GM20431 (cell line): Measurements from ENCODE around the gene SLAMF7.

Experiments
- in situ Hi-C: fragments of 300-500 bp; cut with MseI, MboI; formaldehyde crosslinking; loops from one replicate; pipeline ENCODE4 v1.15.0; 2020; ENCODE audit warnings: low sequenced_read_pairs; ENCODE audit not compliant: unreplicated experiment

The SLAMF7 gene

DNA sequence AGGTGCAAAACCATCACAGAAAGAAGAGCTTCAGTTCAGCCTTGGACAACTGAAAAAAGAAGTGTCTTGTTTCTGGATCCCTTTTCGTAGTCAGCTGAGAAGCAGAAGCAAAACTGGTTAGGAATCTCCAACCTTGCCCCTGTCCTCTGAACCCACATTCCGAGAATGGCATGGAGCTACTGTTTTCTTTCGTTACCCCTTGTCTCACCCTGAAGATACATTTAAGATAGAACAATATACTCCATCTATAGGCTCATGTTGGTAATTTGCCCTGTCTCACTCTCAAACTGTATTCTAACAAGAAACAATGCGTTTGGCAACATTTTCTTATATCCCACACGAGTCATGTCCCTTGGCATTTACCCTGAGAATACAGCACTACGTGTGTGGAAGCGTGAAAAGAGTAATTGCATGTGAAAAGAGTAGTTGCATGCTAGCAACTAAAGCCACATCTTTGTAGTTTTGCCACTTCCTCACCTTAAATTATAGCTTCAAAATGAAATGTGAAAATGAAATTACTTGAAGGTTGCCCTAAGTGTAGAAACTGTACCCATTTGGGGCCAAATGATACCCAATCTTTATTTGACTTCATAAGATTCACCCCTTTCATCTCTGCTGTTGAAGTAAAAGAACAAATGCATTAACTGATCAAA is 5.3 kb downstream of the SLAMF7 start:
- in situ Hi-C loops: no loop called here

DNA sequence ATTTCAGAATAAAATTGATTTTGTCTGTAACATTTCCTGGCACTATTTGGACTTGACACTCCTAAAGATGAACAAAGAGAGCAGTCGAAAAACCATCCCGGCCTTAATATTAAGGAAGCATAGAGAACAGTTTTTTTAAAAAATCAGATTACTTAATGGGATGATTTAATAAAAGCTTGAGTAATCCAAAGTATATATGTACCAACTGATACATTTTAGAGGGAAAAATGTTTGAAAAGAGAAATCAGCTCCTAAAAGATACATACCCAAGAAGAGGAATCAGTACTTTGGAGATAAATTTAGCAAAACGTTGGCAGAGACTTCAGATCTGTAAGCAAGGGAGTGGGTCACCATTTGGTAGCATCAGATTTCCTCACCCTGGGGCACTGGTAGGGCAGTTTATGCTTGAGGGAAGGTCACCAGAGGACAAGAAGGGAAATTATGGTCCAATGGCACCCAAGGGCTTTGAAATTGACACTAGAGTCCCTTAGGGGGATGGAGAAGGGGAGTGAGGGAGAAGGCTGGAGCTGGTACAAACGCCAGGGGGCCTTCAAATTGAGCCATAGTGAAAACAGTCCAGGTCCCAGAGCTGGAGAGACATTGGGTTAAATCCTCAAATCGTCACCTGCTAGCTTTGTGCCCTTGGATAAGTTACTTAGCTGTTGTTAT is 5.9 kb downstream of the SLAMF7 start:
- in situ Hi-C loops: no loop called here

DNA sequence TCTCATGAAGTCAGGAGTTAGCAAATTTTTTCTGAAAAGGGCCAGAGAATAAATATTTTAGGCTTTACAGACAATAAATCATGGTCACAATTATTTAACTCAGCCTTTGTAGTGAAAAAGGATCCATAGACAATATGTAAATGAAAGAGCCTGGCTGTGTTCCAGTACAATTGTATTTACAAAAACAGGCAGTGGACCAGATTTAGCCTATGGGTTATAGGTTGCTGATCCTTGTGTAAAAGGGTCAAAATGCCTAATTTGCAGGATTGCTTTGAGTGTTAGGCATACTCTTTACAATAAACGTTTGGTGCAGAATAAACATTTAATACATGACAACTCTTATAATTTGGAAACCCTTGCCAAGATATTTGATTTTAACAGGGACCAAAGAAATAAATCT is 6.5 kb downstream of the SLAMF7 start:
- in situ Hi-C loops: no loop called here

DNA sequence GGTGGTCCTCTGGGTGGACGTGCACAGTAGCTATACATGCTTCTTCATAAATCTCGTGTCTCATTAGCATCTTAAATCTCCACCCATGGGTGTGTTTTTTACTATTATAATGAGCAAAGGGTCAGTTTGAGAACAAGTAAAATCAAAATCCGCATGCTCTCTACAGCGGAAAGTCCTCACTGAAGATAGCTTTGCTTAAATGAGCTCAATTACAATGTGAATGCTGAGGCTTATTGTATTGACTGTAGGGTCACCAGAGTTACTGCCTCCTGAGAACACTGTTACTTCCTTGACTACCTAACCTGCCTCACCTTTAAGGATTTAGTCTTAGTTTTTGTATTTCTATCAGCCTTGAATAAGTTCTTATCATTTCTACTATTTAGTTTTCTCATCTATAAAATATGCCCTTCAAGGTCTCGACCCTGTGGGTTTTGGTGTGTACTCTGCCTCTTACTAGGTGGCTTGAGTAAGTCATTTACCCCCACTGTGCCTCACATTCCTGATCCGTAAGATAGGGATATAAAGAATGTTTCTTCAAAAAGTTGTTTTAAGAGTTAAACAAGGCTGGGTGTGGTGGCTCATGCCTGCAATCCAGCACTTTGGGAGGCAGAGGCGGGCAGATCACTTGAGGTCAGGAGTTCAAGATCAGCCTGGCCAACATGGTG is 7.9 kb downstream of the SLAMF7 start:
- in situ Hi-C loops: no loop called here

DNA sequence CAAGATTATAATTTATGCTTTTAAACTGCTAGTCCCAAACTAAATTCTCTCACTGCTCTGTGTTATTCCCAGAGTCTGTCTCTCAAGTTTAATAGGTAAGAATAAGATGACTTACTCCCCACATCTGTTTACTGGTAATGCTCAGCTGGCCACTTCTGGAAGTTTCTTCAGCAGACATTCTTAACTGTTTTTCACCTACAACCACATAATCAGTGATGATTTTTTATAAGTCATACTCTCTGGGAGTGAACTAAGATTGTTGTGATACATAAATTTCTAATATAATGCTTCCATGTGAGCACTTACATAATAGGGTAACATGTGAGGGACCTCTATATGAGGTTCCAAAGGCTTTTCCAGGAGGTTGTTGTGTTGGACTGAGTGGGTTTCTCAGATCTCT is 8.7 kb downstream of the SLAMF7 start:
- in situ Hi-C loops: no loop called here

DNA sequence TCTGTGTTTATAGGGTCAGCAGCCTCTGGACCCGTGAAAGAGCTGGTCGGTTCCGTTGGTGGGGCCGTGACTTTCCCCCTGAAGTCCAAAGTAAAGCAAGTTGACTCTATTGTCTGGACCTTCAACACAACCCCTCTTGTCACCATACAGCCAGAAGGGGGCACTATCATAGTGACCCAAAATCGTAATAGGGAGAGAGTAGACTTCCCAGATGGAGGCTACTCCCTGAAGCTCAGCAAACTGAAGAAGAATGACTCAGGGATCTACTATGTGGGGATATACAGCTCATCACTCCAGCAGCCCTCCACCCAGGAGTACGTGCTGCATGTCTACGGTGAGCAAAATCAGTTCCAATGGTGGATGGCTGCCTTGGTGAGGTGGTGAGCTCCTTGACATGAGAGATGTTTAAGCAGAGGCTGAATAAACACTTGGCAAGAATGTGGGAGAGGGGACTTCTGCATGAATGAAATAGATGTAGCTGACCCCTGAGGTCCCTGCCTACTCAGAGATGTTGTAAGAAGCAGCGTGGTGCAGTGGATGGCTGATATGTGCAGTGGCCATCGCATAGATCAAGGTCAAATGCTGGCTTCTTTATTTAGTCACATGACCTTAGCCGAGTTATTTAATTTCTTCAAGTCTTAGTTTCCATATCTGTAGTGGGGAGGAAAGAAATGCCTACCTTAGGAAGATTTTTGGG is 9.3 kb downstream of the SLAMF7 start:
- in situ Hi-C loops: no loop called here

DNA sequence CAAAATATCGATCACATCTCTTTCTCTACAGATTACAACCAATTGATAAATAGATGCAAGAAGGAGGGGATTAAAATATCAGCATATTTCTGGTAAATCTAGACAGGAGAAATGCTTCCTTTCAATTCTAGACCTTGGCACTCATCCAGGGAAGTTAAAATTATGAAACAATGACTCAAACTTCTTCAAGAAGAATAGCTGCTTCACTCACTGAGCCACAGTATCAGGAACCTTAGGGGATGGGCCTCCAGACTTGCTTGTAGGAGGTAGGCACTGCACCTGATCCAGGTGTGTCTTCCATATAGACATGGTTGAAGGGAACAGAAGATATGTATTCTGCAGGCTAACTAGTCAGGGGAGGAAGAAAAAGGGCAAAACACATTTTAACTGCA is 9.8 kb downstream of the SLAMF7 start:
- in situ Hi-C loops: no loop called here

DNA sequence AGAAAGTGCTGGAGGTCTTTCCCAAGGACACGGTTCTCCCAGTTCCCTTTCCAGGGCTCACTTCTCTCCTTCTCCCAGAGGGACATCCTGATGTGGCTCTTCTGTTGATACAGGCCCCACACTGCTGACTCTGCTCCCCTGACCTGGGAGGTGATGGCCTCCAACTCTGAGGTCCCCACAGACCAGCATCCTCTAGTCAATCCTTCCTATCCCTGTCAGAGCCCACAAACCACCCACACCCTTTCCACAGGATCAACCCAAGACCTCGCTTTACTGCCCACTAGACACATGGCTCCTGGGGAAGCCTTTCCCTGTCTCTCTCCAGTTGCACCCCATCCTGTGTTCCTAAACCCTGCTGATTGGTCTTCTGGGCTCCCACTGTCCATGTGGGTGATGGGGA is 11.6 kb downstream of the SLAMF7 start:
- in situ Hi-C loops: no loop called here

DNA sequence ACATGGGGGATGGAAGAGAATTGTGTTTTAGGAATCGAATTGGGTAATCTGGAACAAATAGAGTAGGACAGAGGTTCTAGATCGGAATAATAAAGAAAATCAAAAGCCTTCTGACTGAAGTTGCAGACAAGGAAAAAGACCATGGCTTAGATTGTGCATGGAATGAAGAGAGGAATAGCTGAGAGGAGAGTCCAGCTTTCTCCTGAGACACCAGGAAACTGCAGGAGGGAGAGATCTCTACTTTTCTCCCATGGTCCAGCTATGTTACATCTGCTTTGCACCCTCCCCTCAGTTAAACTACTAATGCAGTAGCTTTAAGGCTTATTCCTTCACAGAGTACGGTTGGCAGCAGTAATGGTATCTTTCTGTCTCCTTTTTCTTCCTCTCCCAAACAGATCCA is 13.4 kb downstream of the SLAMF7 start:
- in situ Hi-C loops: no loop called here

DNA sequence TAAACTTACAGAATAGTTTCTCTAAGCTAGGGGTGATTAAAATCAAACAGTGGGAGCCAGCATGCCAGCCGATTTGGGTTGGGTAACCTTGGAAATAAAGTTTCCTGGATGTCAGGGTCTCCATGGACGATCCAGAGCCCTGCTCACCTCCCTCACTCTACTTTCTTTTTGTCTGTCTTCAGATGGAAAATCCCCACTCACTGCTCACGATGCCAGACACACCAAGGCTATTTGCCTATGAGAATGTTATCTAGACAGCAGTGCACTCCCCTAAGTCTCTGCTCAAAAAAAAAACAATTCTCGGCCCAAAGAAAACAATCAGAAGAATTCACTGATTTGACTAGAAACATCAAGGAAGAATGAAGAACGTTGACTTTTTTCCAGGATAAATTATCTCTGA is 13.9 kb downstream of the SLAMF7 start:
- in situ Hi-C loops: no loop called here

DNA sequence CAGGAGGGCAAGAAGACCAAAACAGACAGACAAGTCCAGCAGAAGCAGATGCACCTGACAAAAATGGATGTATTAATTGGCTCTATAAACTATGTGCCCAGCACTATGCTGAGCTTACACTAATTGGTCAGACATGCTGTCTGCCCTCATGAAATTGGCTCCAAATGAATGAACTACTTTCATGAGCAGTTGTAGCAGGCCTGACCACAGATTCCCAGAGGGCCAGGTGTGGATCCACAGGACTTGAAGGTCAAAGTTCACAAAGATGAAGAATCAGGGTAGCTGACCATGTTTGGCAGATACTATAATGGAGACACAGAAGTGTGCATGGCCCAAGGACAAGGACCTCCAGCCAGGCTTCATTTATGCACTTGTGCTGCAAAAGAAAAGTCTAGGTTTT is 14.5 kb downstream of the SLAMF7 start:
- in situ Hi-C loops: no loop called here

DNA sequence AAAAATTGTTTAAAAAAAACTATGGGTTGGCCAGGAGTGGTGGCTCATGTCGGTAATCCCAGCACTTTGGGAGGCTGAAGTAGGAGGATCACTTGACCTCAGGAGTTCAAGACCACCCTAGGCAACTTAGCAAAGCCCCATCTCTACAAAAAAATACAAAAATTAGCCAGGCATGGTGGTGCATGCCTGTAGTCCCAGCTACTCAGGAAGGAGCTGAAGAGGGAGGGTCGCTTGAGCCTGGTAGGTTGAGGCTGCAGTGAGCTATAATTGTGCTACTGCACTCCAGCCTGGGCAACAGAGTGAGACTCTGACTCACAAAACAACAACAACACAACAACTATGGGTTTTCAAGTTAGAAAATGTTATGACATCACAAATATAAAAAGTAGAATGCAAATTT is 16.4 kb downstream of the SLAMF7 start:
- in situ Hi-C loops: no loop called here

DNA sequence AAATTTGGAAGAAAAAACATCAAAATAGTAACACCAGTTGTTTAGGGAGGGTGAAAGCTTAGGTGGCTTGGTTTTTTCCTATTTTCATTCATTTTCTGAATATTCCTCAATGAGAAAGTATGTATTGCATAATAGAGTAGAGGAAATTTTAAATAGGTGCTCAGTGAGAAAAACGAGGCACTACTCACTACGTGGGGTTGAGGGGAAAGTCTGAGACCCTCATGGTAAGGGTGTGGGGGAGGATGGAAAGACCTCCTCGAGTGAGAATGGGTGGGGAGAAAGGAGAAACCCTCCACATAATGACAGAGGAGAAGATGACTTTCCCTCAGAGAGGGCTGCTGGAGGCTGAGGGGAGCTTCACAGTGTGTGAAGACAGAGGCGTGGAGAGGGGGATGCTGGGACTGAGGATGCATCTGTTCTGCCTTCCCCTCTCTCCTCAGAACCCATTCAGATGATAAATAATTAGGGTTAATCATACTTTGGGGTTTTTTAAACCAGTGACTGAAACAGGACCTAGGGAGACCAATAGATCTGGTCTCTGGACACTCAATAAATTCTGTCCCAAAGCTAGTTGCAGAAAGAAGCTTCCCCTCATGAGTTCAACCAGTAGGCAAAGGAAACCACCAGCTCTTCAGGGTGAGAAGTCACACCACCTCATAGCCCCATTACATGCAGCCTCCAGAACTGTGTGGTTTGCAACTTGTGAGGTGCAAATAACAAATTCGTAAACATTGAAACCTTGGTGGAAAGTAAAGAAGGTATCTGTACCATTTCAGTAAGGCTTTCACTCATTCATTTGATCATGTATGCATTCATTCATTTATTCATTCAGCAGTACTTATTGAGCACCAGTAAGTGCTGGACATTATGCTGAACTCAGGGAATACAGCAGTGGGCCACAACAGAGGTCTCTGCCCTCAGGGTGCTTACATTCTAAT is 17.1 kb downstream of the SLAMF7 start:
- in situ Hi-C loops: no loop called here

DNA sequence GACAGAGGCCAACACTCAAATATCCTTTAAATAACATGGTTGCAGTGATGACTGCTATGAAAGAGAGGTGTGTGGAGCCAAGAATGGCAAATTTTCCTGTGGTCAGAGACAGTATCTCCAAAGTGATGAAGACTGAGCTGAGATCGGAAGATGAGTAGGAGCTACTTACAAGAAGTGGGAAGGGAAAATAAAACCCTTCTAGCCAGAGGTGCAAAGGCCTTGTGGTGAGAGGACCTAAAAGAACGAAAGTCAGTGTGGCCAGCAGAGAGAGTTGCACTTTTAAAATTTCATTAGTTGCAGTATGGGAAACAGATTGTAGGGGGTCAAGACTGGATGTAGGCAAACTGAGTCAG is 17.8 kb downstream of the SLAMF7 start:
- in situ Hi-C loops: no loop called here

DNA sequence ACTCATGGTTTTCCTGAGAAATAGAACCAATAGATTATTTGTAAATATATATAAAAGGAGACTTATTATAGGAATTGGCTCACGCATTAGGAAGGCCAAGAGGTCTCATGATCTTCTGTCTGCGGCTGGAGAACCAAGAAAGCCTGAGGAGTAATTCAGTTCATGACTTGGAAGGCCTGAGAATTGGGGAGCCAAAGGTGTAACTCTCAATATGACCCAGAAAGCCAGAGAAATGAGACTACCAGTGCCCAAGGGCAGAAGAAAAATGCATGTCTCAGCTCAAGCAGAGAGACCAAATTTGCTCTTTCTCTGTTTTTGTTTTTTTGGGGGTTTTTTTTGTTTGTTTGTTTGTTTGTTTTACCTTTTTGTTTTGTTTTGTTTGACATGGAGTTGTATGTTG is 19.5 kb downstream of the SLAMF7 start:
- in situ Hi-C loops: no loop called here

DNA sequence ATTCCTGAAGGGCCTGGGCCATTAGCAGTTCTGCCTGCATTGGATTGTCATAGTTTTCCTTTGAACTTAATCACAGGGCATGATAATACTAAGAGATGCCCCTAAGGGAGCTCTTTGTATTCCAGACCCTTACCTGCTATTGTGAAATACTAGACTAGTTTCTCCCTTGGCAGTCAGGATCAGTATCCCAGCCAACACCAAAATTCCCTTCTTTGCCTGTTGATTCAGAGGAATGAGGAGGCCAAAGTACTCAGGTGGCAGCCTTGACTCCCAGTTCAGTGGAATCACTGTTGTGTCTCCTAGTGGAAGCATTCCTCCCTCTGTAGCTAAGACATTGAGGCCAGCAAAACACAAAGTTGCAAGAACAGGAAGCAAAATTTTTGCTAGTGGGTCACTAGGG is 20.7 kb downstream of the SLAMF7 start:
- in situ Hi-C loops: no loop called here

DNA sequence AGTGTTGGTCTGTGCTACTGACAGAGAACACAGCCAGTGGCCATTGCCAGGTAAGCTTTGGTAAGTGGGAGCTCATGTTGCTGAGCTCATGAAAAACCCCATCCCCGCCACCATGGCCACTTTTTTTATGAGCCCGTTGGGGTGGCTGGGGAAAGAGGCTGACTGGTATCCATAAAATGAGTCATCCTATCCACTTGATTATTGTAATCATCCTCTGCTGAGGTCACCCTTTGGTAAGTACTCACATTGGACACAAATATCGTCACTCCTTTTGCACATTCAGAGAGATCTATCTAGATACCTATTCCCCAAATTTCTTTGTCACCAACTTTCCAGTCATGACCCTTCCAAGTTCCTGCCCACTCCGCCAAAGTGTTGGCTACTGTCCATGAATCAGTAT is 22.0 kb downstream of the SLAMF7 start:
- in situ Hi-C loops: no loop called here

DNA sequence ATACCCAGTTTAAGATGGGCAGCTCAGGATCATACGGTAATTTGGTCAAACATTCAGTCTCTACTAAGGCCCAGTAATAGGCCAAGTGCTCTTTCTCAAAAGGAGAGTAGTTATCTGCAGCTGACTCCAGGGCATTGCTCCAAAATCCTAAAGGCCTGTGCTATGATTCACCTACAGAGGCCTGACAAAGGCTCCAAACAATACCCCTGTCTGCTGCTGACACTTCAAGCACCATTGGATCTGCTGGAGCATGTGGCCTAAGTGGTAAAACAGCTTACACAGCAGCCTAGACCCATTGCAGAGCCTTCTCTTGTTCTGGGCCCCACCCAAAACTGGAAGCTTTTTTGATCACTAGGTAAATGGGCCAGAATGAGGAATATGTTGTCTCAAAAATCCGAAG is 22.8 kb downstream of the SLAMF7 start:
- in situ Hi-C loops: no loop called here

DNA sequence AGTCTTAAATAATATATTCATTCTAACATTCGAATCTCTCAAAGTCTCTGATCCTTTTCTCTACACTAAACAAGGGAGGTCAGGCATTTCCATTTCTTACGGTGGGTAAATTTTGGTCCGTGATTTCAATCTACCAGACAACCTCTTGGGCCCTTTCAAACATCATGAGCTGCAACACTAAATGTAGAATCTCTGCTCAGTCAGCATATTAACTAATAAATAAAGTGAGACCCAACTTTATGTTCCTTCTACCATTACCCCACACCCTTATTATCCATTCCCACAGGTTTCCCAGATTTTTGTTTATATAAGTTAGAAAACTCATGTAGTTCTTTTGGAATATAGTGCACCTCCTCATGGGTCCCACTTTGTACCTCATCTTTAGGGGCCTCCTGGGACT is 24.9 kb downstream of the SLAMF7 start:
- in situ Hi-C loops: no loop called here
